ENCODE measurements around the gene PKIB.

DNA sequence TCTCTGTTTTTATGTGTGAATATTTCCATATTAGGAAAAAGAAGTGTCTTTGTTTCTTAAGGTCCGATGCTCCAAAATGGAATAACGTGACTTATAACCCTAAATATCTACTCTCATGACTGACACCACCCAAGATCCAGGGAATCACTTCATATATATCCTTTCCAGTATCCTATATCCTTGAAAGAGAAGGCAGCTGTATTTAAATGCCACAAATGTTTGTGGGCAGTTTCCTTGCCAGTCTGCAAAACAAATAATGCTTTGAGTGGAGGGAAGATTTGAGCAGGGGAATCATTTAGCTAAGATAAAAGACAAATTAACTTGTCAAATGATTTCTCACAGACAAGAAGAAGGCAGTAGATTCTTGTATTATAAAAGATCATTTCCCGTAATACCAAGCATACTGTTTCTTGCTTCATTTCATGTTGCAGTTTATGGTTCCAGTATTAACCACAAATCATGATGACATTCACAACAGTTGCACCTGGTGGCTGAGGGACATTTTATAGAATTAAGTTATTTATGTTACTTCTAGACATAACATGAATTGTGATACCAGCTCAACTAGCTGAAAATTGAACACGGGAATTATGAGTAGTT is 139.3 kb downstream of the PKIB start:
- TF ChIP-seq, protein P1, sequence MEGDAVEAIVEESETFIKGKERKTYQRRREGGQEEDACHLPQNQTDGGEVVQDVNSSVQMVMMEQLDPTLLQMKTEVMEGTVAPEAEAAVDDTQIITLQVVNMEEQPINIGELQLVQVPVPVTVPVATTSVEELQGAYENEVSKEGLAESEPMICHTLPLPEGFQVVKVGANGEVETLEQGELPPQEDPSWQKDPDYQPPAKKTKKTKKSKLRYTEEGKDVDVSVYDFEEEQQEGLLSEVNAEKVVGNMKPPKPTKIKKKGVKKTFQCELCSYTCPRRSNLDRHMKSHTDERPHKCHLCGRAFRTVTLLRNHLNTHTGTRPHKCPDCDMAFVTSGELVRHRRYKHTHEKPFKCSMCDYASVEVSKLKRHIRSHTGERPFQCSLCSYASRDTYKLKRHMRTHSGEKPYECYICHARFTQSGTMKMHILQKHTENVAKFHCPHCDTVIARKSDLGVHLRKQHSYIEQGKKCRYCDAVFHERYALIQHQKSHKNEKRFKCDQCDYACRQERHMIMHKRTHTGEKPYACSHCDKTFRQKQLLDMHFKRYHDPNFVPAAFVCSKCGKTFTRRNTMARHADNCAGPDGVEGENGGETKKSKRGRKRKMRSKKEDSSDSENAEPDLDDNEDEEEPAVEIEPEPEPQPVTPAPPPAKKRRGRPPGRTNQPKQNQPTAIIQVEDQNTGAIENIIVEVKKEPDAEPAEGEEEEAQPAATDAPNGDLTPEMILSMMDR (IDR thresholded peaks at IDR 0.05; ENCODE audit: low read depth, low read length) = no peak
- TF ChIP-seq EZH2phosphoT487 (IDR thresholded peaks at IDR 0.05; ENCODE audit: low read depth) = no peak
